Muscle layer of colon (tissue), 2 donors: ENCODE results near the gene ST6GALNAC5.
A peak's percentile ranks its signal among the peaks of the same experiment; 100 is the strongest.

ENCODE experiments used
- H3K27ac ChIP-seq: one replicate; pipeline ENCODE4 v1.7.0; 2013; ENCODE audit warnings: low read depth, mild to moderate bottlenecking, low read length, moderate library complexity
- H3K27me3 ChIP-seq, 2 donors: one replicate each; pipeline ENCODE4 v1.7.0; 2013; ENCODE audit warnings: low read length in 2 of 2, mild to moderate bottlenecking in 2 of 2; ENCODE audit not compliant: insufficient read depth in 2 of 2, control insufficient read depth in 1 of 2
- H3K36me3 ChIP-seq: one replicate; pipeline ENCODE4 v1.7.0; 2013; ENCODE audit warnings: mild to moderate bottlenecking, low read length; ENCODE audit not compliant: insufficient read depth
- H3K4me1 ChIP-seq: one replicate; pipeline ENCODE4 v1.7.0; 2013; ENCODE audit warnings: mild to moderate bottlenecking, low read length; ENCODE audit not compliant: insufficient read depth
- H3K4me3 ChIP-seq, 2 donors: one replicate each; pipeline ENCODE4 v1.7.0; 2013; ENCODE audit warnings: low read length in 2 of 2, low read depth in 1 of 2, mild to moderate bottlenecking in 1 of 2, moderate library complexity in 1 of 2
- H3K9ac ChIP-seq: one replicate; pipeline ENCODE4 v1.7.0; 2013; ENCODE audit warnings: low read length
- H3K9me3 ChIP-seq: one replicate; pipeline ENCODE4 v1.7.0; 2013; ENCODE audit warnings: mild to moderate bottlenecking, low read length
- donor health status: abdominal sarcoma.
- donor health status: Adenocarcinoma of cecum.

The ST6GALNAC5 gene

DNA sequence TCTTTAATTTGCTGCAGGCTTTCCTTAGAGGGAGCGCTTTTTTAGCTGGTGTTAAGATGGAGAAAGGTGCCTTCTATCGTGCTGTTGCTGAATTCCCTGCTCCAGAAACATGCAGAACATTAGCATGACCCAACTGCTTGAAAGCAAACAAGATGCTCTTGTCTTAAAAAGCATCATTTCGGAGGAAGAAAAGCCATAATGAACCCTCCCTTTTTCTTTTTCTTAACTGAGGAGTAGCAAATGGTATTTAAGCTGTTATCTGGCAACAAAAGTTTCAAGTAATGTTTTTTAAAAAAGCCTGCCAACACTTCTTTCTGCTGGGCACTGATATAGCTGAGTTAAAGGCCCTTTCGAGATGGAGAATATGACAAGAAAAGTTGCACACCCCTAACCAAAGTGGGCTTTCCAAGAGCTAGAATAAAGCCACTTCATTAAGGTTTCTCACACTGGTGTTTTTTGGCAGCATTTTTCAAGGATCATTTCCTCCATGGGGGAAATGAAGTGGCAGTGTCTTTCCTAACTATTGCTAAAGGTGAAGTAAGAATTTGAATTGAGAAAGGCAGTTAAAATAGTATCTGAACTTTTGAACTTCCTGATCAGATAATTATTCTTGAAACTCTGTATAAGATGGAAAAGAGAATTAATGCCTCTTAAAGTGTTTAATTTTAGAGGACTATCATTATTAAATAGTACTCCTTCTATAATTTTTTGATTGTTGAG is 38.8 kb downstream of the ST6GALNAC5 start:
- no peak overlapping the region for H3K27ac ChIP-seq
- H3K4me1 ChIP-seq = no peaks in the 10 kb centered on the region
- no peaks in the 10 kb centered on the region for H3K27me3 ChIP-seq
- no peaks in the 10 kb centered on the region for H3K9me3 ChIP-seq
- no peak overlapping the region for H3K4me3 ChIP-seq
- no peaks in the 10 kb centered on the region for H3K36me3 ChIP-seq
- H3K9ac ChIP-seq = no peak overlapping the region

GRCh38 chr1:76909311-76909710 is 42.0 kb downstream of the ST6GALNAC5 start:
- Histone ChIP-seq H3K4me3 (no peak overlapping the region), H3K27ac (no peak overlapping the region), H3K4me1 (no peaks in the 10 kb centered on the region), H3K9me3 (no peaks in the 10 kb centered on the region), H3K36me3 (no peaks in the 10 kb centered on the region), H3K9ac (no peak overlapping the region), H3K27me3 (no peaks in the 10 kb centered on the region)

- Histone ChIP-seq H3K4me1 (no peaks in the 10 kb centered on the region), H3K27me3 (no peaks in the 10 kb centered on the region), H3K9ac (no peak overlapping the region), H3K36me3 (no peaks in the 10 kb centered on the region), H3K9me3 (no peaks in the 10 kb centered on the region), H3K4me3 (no peak overlapping the region), H3K27ac (no peak overlapping the region)
Observed at GRCh38 chr1:76919085-76919484, 51.8 kb downstream of the ST6GALNAC5 start.

DNA sequence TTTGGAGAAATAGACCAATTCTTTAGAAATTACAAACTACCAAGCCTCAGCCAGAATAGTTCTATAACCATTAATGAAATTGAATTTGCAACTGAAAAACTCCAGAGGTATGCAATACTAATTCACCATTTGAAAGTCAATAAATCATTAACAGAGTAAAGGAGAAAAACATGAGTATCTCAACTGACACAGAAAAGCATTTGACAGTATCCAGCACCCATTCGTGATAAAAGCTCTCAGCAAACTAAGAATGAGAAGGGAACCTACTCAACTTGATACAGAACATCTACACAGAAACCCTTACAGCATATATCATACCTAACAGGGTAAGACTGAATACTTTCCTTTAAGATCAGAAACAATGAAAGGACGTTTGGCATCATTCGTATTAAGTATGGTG is 54.3 kb downstream of the ST6GALNAC5 start:
- Histone ChIP-seq H3K4me3 (no peak overlapping the region), H3K4me1 (no peaks in the 10 kb centered on the region), H3K9ac (no peak overlapping the region), H3K9me3 (no peaks in the 10 kb centered on the region), H3K36me3 (no peaks in the 10 kb centered on the region), H3K27me3 (no peaks in the 10 kb centered on the region), H3K27ac (no peak overlapping the region)

- no peaks in the 10 kb centered on the region for H3K4me1 ChIP-seq
- H3K27me3 ChIP-seq = no peaks in the 10 kb centered on the region
- H3K9me3 ChIP-seq = no peaks in the 10 kb centered on the region
- H3K27ac ChIP-seq = no peak overlapping the region
- no peak overlapping the region for H3K9ac ChIP-seq
- H3K36me3 ChIP-seq = no peaks in the 10 kb centered on the region
- H3K4me3 ChIP-seq = no peak overlapping the region
Observed at GRCh38 chr1:76925825-76926224, 58.5 kb downstream of the ST6GALNAC5 start.

DNA sequence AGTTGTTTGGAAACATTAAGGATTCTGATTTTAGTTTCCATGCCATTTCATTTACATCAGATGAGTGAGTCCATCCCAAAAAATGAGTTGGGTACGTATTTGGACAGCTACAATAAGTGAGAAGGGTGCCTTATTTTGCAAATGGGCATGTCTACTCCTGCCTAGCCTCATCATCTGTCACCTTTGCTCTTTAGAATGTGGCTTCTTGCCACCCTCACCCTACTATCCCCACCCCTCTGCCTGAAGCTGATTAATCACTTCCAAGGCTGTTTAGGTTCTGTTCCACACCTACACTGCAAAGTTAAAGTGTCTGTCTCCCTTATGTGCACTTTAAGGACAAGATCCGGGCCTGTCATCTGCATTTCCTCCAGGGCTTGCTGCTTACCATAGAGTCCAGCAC is 61.2 kb downstream of the ST6GALNAC5 start:
- Histone ChIP-seq H3K4me1 (no peaks in the 10 kb centered on the region), H3K4me3 (no peak overlapping the region), H3K27me3 (no peaks in the 10 kb centered on the region), H3K36me3 (no peaks in the 10 kb centered on the region), H3K27ac (no peak overlapping the region), H3K9ac (no peak overlapping the region), H3K9me3 (no peaks in the 10 kb centered on the region)

- Histone ChIP-seq H3K4me3 (no peak overlapping the region), H3K9me3 (no peaks in the 10 kb centered on the region), H3K4me1 (no peaks in the 10 kb centered on the region), H3K27ac (no peak overlapping the region), H3K9ac (no peak overlapping the region), H3K36me3 (no peaks in the 10 kb centered on the region), H3K27me3 (no peaks in the 10 kb centered on the region)
Observed at GRCh38 chr1:76929136-76929535, 61.9 kb downstream of the ST6GALNAC5 start.

GRCh38 chr1:76933847-76934815 is 66.9 kb downstream of the ST6GALNAC5 start:
- Histone ChIP-seq H3K4me1 (no peaks in the 10 kb centered on the region), H3K27ac (no peak overlapping the region), H3K27me3 (no peaks in the 10 kb centered on the region), H3K4me3 (no peak overlapping the region), H3K9me3 (no peaks in the 10 kb centered on the region), H3K9ac (no peak overlapping the region), H3K36me3 (no peaks in the 10 kb centered on the region)

- H3K4me3 ChIP-seq = no peak overlapping the region
- H3K27me3 ChIP-seq = no peaks in the 10 kb centered on the region
- H3K9ac ChIP-seq = no peak overlapping the region
- no peaks in the 10 kb centered on the region for H3K36me3 ChIP-seq
- no peaks in the 10 kb centered on the region for H3K4me1 ChIP-seq
- H3K27ac ChIP-seq = no peak overlapping the region
- H3K9me3 ChIP-seq = no peaks in the 10 kb centered on the region
Observed at GRCh38 chr1:76938304-76938703, 71.0 kb downstream of the ST6GALNAC5 start.

DNA sequence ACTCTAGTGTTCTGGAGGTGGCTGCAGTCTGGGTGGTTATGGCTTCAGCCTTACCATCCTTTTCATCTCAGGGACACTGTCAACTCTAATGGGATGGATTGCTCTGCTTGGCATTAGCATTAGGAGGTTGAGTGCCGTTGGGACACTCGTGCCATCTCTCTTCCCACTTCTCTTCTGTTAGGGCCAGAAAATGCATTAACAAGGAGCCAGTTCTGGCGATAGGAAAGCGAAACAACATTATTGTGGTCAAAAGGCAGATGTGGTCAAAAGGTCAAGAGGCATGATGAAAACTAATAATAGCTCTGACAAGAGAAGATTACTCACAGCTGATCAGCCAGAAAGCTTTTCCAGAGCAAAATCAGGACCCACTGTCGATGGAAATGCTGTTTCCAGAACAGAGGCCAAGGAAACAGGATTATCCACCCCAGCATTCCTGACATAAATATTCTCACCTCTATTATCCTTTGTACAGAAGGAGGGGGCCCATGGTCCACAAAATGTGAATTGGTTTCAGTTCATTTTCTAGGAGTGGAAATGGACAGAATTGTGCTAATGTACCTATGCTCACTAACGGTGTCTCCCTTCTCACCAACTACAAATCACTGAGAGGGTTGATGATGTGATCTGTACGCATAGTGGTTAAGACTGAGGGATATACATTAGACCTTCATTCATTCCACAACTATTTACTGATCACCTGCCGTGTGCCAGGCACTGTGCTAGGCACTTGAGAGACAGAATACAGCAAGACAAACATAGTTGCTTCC is 72.0 kb downstream of the ST6GALNAC5 start:
- Histone ChIP-seq H3K27ac (no peak overlapping the region), H3K4me1 (no peaks in the 10 kb centered on the region), H3K9ac (no peak overlapping the region), H3K36me3 (no peaks in the 10 kb centered on the region), H3K9me3 (no peaks in the 10 kb centered on the region), H3K4me3 (peak overlapping the region in 1 of 2 donors; percentile 25), H3K27me3 (no peaks in the 10 kb centered on the region)

DNA sequence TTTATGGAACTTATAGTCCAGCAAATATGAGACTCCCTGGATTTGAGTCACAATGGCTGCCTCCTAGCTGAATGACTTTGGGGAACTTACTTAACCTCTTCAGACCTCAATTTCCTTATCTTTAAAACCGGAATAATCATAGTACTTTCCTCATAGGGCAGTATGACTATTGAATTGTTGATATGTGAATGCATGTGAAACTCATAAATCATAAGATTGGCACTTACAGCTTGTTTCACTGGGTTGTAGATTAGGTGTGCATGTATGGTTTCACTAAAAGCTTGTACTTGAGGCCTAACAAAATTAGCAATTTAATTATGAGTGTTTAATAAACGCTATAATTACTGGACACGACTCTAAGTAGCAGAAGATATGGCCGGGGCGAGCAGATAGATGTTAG is 72.5 kb downstream of the ST6GALNAC5 start:
- Histone ChIP-seq H3K9ac (no peak overlapping the region), H3K9me3 (no peaks in the 10 kb centered on the region), H3K27ac (no peak overlapping the region), H3K36me3 (no peaks in the 10 kb centered on the region), H3K4me1 (no peaks in the 10 kb centered on the region), H3K4me3 (no peak overlapping the region), H3K27me3 (no peaks in the 10 kb centered on the region)
